ENCODE measurements around the gene HSPB7.
"Not testable (repeated sequence)": the region's sequence is repeated elsewhere in the genome, so short reads cannot be mapped to it uniquely, and the experiment has no call there.

The HSPB7 gene

GRCh38 chr1:16001274-16001673 lies 16.6 kb downstream of the HSPB7 start:
- not testable (repeated sequence) for H3K27ac ChIP-seq (ENCODE audit: low read depth, low read length); H3K9me3 ChIP-seq (ENCODE audit: insufficient read depth, low read depth, low read length); H3K9ac ChIP-seq (ENCODE audit: low read depth, low read length); H3K36me3 ChIP-seq (ENCODE audit: insufficient read depth, low read length); H3K4me1 ChIP-seq (ENCODE audit: insufficient read depth, low read length); H3K27me3 ChIP-seq (ENCODE audit: insufficient read depth, low read length); H3K4me3 ChIP-seq (ENCODE audit: low read length)
- 96% methylated on average over 10 of the region's 10 CpGs for WGBS

GRCh38 chr1:15998929-15999328 lies 18.9 kb downstream of the HSPB7 start:
- no peaks in the 10 kb centered on the region for H3K9me3 ChIP-seq (ENCODE audit: insufficient read depth, low read depth, low read length)
- no peak overlapping the region for H3K27ac ChIP-seq (ENCODE audit: low read depth, low read length)
- H3K4me3 ChIP-seq (ENCODE audit: low read length), result no peak overlapping the region
- 94% methylated on average over 11 of the region's 11 CpGs for whole genome bisulfite sequencing
- H3K27me3 ChIP-seq (ENCODE audit: insufficient read depth, low read length), result no peaks in the 10 kb centered on the region; the same call in 1 of the 2 replicates
- H3K36me3 ChIP-seq (ENCODE audit: insufficient read depth, low read length), result no peaks in the 10 kb centered on the region
- H3K4me1 ChIP-seq (ENCODE audit: insufficient read depth, low read length), result peaks cover 2% of the 10 kb centered on the region; the same call in 1 of the 2 replicates
- no peak overlapping the region for H3K9ac ChIP-seq (ENCODE audit: low read depth, low read length)

- H3K9me3 ChIP-seq (ENCODE audit: insufficient read depth, low read depth, low read length), result no peaks in the 10 kb centered on the region
- no peaks in the 10 kb centered on the region; the same call in 1 of the 2 replicates for H3K27me3 ChIP-seq (ENCODE audit: insufficient read depth, low read length)
- no peak overlapping the region for H3K27ac ChIP-seq (ENCODE audit: low read depth, low read length)
- H3K36me3 ChIP-seq (ENCODE audit: insufficient read depth, low read length), result no peaks in the 10 kb centered on the region
- H3K4me3 ChIP-seq (ENCODE audit: low read length), result no peak overlapping the region
- H3K9ac ChIP-seq (ENCODE audit: low read depth, low read length), result no peak overlapping the region
- H3K4me1 ChIP-seq (ENCODE audit: insufficient read depth, low read length), result no peaks in the 10 kb centered on the region
- WGBS, result 89% methylated on average over 9 of the region's 9 CpGs
Measured at GRCh38 chr1:15997637-15998280, 20.1 kb downstream of the HSPB7 start.

- no peaks in the 10 kb centered on the region for H3K4me1 ChIP-seq (ENCODE audit: insufficient read depth, low read length)
- 86% methylated on average over 9 of the region's 9 CpGs for WGBS
- H3K27me3 ChIP-seq (ENCODE audit: insufficient read depth, low read length), result no peaks in the 10 kb centered on the region; the same call in 1 of the 2 replicates
- H3K9ac ChIP-seq (ENCODE audit: low read depth, low read length), result no peak overlapping the region
- no peak overlapping the region for H3K4me3 ChIP-seq (ENCODE audit: low read length)
- no peak overlapping the region for H3K27ac ChIP-seq (ENCODE audit: low read depth, low read length)
- no peaks in the 10 kb centered on the region for H3K9me3 ChIP-seq (ENCODE audit: insufficient read depth, low read depth, low read length)
- H3K36me3 ChIP-seq (ENCODE audit: insufficient read depth, low read length), result no peaks in the 10 kb centered on the region
Measured at GRCh38 chr1:15997076-15997585, 20.7 kb downstream of the HSPB7 start.

DNA sequence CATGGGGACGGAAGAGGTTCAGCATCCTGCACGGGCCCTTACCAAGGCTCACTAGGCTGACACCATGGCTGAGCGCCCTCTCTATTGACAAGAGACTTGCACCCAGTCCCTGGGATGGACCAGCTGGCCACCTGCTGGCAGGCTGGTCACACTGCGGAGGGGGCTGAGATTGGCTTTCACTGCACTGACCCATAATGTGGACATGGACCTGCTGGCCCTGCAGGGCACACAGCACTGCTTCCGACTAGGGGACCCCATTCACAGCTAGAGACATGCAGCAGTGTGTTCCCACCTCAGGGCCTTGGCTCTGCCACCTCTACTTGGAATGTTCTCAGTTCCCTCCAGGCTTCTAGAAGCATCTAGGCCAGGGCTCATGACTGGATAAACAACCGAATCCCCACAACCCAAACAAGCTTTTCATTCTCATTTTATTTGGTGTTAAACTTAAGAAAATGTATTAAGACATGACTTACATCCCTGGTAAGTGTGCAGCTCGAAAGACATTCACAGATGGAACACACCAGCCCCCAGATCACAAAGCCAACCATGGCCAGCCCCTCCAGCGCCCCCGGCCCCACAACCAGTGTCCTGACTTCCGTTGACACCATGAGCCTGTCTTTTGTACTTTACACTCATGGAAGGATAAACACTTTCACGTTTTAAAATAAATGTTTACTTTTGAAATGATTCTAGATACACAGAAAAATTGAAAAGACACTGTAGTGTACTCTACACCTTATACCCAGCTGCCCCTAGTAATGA lies 23.1 kb downstream of the HSPB7 start:
- 81% methylated on average over 10 of the region's 11 CpGs for WGBS
- no peak overlapping the region for H3K9ac ChIP-seq (ENCODE audit: low read depth, low read length)
- H3K27me3 ChIP-seq (ENCODE audit: insufficient read depth, low read length), result no peaks in the 10 kb centered on the region; the same call in 1 of the 2 replicates
- no peaks in the 10 kb centered on the region for H3K4me1 ChIP-seq (ENCODE audit: insufficient read depth, low read length)
- H3K4me3 ChIP-seq (ENCODE audit: low read length), result no peak overlapping the region
- no peaks in the 10 kb centered on the region for H3K9me3 ChIP-seq (ENCODE audit: insufficient read depth, low read depth, low read length)
- H3K27ac ChIP-seq (ENCODE audit: low read depth, low read length), result no peak overlapping the region
- H3K36me3 ChIP-seq (ENCODE audit: insufficient read depth, low read length), result no peaks in the 10 kb centered on the region

- no peaks in the 10 kb centered on the region; the same call in 1 of the 2 replicates for H3K27me3 ChIP-seq (ENCODE audit: insufficient read depth, low read length)
- H3K4me3 ChIP-seq (ENCODE audit: low read length), result no peak overlapping the region
- H3K4me1 ChIP-seq (ENCODE audit: insufficient read depth, low read length), result no peaks in the 10 kb centered on the region
- H3K9me3 ChIP-seq (ENCODE audit: insufficient read depth, low read depth, low read length), result no peaks in the 10 kb centered on the region
- no peak overlapping the region for H3K27ac ChIP-seq (ENCODE audit: low read depth, low read length)
- H3K9ac ChIP-seq (ENCODE audit: low read depth, low read length), result no peak overlapping the region
- no peaks in the 10 kb centered on the region for H3K36me3 ChIP-seq (ENCODE audit: insufficient read depth, low read length)
- 90% methylated on average over 10 of the region's 10 CpGs for WGBS
Measured at GRCh38 chr1:15994081-15994480, 23.8 kb downstream of the HSPB7 start.

DNA sequence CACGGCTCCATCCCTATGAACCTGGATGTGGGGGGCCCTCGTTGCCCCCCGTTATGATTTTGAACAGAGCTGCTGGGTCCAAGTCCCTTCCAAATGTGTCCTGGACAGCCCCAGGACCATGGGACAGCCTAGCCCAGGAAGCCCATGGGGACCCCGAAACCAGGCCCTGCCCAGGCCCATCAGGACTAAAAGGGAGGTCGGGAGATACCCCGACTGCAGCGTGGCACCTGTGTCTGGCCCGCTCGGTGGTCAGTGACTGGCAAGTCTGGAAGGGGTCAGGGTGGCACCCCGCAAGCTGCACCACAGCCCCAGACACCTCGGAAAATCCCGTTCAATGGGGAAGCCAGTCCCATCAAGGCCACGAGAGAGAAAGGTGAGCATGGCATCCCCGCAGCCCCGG lies 24.2 kb downstream of the HSPB7 start:
- Histone ChIP-seq H3K27me3 (ENCODE audit: insufficient read depth, low read length) (no peaks in the 10 kb centered on the region), H3K27ac (ENCODE audit: low read depth, low read length) (no peak overlapping the region), H3K4me1 (ENCODE audit: insufficient read depth, low read length) (no peaks in the 10 kb centered on the region), H3K4me3 (ENCODE audit: low read length) (no peak overlapping the region), H3K9ac (ENCODE audit: low read depth, low read length) (no peak overlapping the region), H3K36me3 (ENCODE audit: insufficient read depth, low read length) (no peaks in the 10 kb centered on the region), H3K9me3 (ENCODE audit: insufficient read depth, low read depth, low read length) (no peaks in the 10 kb centered on the region)
- WGBS, result 94% methylated on average over 15 of the region's 15 CpGs

- H3K36me3 ChIP-seq (ENCODE audit: insufficient read depth, low read length), result no peaks in the 10 kb centered on the region
- H3K4me1 ChIP-seq (ENCODE audit: insufficient read depth, low read length), result no peaks in the 10 kb centered on the region
- 93% methylated on average over 17 of the region's 17 CpGs for WGBS
- H3K27ac ChIP-seq (ENCODE audit: low read depth, low read length), result no peak overlapping the region
- no peaks in the 10 kb centered on the region for H3K9me3 ChIP-seq (ENCODE audit: insufficient read depth, low read depth, low read length)
- H3K4me3 ChIP-seq (ENCODE audit: low read length), result no peak overlapping the region
- H3K9ac ChIP-seq (ENCODE audit: low read depth, low read length), result no peak overlapping the region
- no peaks in the 10 kb centered on the region for H3K27me3 ChIP-seq (ENCODE audit: insufficient read depth, low read length)
Measured at GRCh38 chr1:15992582-15993500, 25.0 kb downstream of the HSPB7 start.

- no peaks in the 10 kb centered on the region for H3K36me3 ChIP-seq (ENCODE audit: insufficient read depth, low read length)
- H3K9ac ChIP-seq (ENCODE audit: low read depth, low read length), result no peak overlapping the region
- 92% methylated on average over 7 of the region's 7 CpGs for WGBS
- H3K27ac ChIP-seq (ENCODE audit: low read depth, low read length), result no peak overlapping the region
- H3K4me3 ChIP-seq (ENCODE audit: low read length), result no peak overlapping the region
- no peaks in the 10 kb centered on the region for H3K4me1 ChIP-seq (ENCODE audit: insufficient read depth, low read length)
- no peaks in the 10 kb centered on the region for H3K9me3 ChIP-seq (ENCODE audit: insufficient read depth, low read depth, low read length)
- no peaks in the 10 kb centered on the region for H3K27me3 ChIP-seq (ENCODE audit: insufficient read depth, low read length)
Measured at GRCh38 chr1:15992187-15992553, 25.7 kb downstream of the HSPB7 start.

DNA sequence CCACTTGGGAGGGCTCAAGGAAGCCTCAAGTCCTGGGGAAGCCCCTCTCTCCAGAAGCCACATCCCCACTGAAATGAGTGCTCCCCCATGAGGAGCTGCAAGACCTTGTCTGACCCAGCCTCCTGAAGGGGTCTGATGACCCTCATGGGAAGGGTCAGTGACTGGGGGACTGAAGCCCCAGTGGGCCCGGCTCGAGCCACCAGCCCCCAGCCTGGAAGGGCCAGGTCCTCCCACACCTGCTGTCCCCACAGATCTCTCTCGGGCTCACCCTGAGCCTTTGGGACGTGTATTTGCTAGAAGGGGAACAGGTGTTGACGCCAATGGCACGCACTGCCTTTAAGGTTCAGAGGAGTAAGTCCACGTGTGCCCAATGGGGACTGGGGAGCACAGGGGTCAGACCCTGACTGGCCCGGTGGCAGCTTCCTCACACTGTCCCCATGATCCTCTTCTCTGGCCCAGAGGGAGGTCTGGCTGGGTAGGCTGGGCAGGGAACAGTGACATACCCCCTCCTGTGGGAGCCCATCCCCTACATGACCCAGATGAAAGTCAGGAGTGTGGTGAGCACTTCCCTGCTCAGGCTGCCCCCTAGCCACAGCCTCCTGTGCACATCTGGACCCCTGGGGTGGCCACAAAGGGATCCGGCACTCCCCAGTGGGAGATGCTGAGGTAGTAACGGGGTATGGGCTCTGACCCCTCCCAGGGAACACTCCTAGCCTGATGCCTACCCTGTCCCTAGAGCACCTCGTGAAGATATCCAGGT lies 26.2 kb downstream of the HSPB7 start:
- H3K4me1 ChIP-seq (ENCODE audit: insufficient read depth, low read length), result no peaks in the 10 kb centered on the region
- no peak overlapping the region for H3K4me3 ChIP-seq (ENCODE audit: low read length)
- H3K27ac ChIP-seq (ENCODE audit: low read depth, low read length), result no peak overlapping the region
- H3K27me3 ChIP-seq (ENCODE audit: insufficient read depth, low read length), result no peaks in the 10 kb centered on the region
- 94% methylated on average over 11 of the region's 11 CpGs for WGBS
- H3K36me3 ChIP-seq (ENCODE audit: insufficient read depth, low read length), result no peaks in the 10 kb centered on the region
- no peak overlapping the region for H3K9ac ChIP-seq (ENCODE audit: low read depth, low read length)
- no peaks in the 10 kb centered on the region for H3K9me3 ChIP-seq (ENCODE audit: insufficient read depth, low read depth, low read length)
